Activated CD8-positive, alpha-beta memory T cell treated with anti-CD3 and anti-CD28 coated beads, Interleukin-2, amount 50 U/mL, for 1 hour (primary cell): ENCODE data around the gene FLII.
"Not testable (repeated sequence)": the region's sequence is repeated elsewhere in the genome, so short reads cannot be mapped to it uniquely, and the experiment has no call there.

ENCODE experiments used
- DNase-seq: peaks from one replicate; pipeline ENCODE4 v3.0.0-alpha.2; 2020; ENCODE audit errors: extremely low read depth

The FLII gene

GRCh38 chr17:18224053-18224386 is 34.5 kb downstream of the FLII start:
- no peak for DNase-seq

- DNase-seq: no peak
Measured at GRCh38 chr17:18218756-18219415, 39.7 kb downstream of the FLII start.

GRCh38 chr17:18217412-18218015 is 41.0 kb downstream of the FLII start:
- peak; percentile 26 for DNase-seq

GRCh38 chr17:18216906-18217305 is 41.6 kb downstream of the FLII start:
- not testable (repeated sequence) for DNase-seq

- DNase-seq: no peak
Measured at GRCh38 chr17:18213666-18214270, 44.8 kb downstream of the FLII start.

- no peak for DNase-seq
Measured at GRCh38 chr17:18208092-18208491, 50.4 kb downstream of the FLII start.

GRCh38 chr17:18206962-18207361 is 51.6 kb downstream of the FLII start:
- no peak for DNase-seq

- DNase-seq: no peak
Measured at GRCh38 chr17:18205861-18206260, 52.7 kb downstream of the FLII start.

- DNase-seq: no peak
Measured at GRCh38 chr17:18203308-18203707, 55.2 kb downstream of the FLII start.

GRCh38 chr17:18201108-18201507 is 57.4 kb downstream of the FLII start:
- DNase-seq: no peak

GRCh38 chr17:18198530-18198929 is 60.0 kb downstream of the FLII start:
- no peak for DNase-seq

- DNase-seq: no peak
Measured at GRCh38 chr17:18197535-18198194, 60.9 kb downstream of the FLII start.

- DNase-seq: no peak
Measured at GRCh38 chr17:18195246-18195645, 63.3 kb downstream of the FLII start.
